HUES48 (cell line): ENCODE data around the gene LCN1.

Experiments
- H3K27ac ChIP-seq: one replicate; pipeline ENCODE4 v1.7.0; 2013; ENCODE audit warnings: low read depth, low read length, inconsistent platforms
- H3K27me3 ChIP-seq: 2 replicates; pipeline ENCODE4 v1.6.1; 2013; ENCODE audit warnings: mild to moderate bottlenecking, low read length; ENCODE audit not compliant: control insufficient read depth, insufficient read depth
- H3K36me3 ChIP-seq: 2 replicates; pipeline ENCODE4 v1.6.1; 2013; ENCODE audit warnings: low read length; ENCODE audit not compliant: control insufficient read depth, insufficient read depth
- H3K4me1 ChIP-seq: 2 replicates; pipeline ENCODE4 v1.6.1; 2013; ENCODE audit warnings: mild to moderate bottlenecking, low read length; ENCODE audit not compliant: control insufficient read depth, insufficient read depth
- H3K4me3 ChIP-seq: 2 replicates; pipeline ENCODE4 v1.5.1; 2013; ENCODE audit warnings: mild to moderate bottlenecking, low read depth, low read length
- H3K9ac ChIP-seq: 2 replicates; pipeline ENCODE4 v1.6.1; 2013; ENCODE audit warnings: mild to moderate bottlenecking, low read depth, low read length, moderate library complexity
- H3K9me3 ChIP-seq: 2 replicates; pipeline ENCODE4 v1.6.1; 2013; ENCODE audit warnings: low read length; ENCODE audit not compliant: control insufficient read depth, insufficient read depth

Gene LCN1

GRCh38 chr9:135519179-135519971 lies 1.9 kb upstream of the LCN1 start:
- H3K4me1 ChIP-seq = no peaks in the 10 kb centered on the region
- no peak overlapping the region for H3K4me3 ChIP-seq
- H3K27me3 ChIP-seq = no peaks in the 10 kb centered on the region
- H3K27ac ChIP-seq = no peak overlapping the region
- H3K9me3 ChIP-seq = no peaks in the 10 kb centered on the region
- H3K36me3 ChIP-seq = no peaks in the 10 kb centered on the region
- no peak overlapping the region for H3K9ac ChIP-seq

- H3K4me1 ChIP-seq = peaks cover under 1% of the 10 kb centered on the region; the same call in 1 of the 2 replicates
- H3K36me3 ChIP-seq = no peaks in the 10 kb centered on the region
- H3K4me3 ChIP-seq = no peak overlapping the region
- no peak overlapping the region for H3K27ac ChIP-seq
- H3K9me3 ChIP-seq = no peaks in the 10 kb centered on the region
- no peaks in the 10 kb centered on the region for H3K27me3 ChIP-seq
- H3K9ac ChIP-seq = no peak overlapping the region
Observed at GRCh38 chr9:135521608-135522095, 412 bp downstream of the LCN1 start.

GRCh38 chr9:135522137-135522877 lies 1.1 kb downstream of the LCN1 start:
- Histone ChIP-seq H3K36me3 (no peaks in the 10 kb centered on the region), H3K4me3 (no peak overlapping the region), H3K27ac (no peak overlapping the region), H3K9me3 (no peaks in the 10 kb centered on the region), H3K27me3 (no peaks in the 10 kb centered on the region), H3K4me1 (peaks cover 5% of the 10 kb centered on the region; the same call in 1 of the 2 replicates), H3K9ac (no peak overlapping the region)

DNA sequence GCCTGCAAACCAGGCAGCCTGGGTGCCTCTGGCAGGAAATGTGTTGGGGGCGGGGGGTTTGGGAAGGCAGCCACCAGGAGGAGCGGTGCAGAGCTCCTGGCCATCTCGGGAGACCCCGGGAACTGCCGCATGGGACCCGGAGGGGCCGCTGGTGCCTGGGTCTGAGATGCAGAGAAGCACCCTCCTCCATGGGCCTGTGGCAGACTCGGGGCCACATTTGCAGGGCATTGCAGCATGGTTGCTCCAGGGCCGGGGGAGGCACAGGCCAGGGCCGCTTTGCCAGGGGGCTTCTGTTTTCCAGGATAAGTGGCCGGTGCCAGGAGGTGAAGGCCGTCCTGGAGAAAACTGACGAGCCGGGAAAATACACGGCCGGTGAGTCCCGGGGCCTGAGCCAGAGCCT lies 1.7 kb downstream of the LCN1 start:
- H3K27me3 ChIP-seq = no peaks in the 10 kb centered on the region
- no peak overlapping the region for H3K4me3 ChIP-seq
- H3K9ac ChIP-seq = no peak overlapping the region
- no peak overlapping the region for H3K27ac ChIP-seq
- H3K36me3 ChIP-seq = no peaks in the 10 kb centered on the region
- H3K4me1 ChIP-seq = peaks cover 5% of the 10 kb centered on the region; the same call in 1 of the 2 replicates
- no peaks in the 10 kb centered on the region for H3K9me3 ChIP-seq

DNA sequence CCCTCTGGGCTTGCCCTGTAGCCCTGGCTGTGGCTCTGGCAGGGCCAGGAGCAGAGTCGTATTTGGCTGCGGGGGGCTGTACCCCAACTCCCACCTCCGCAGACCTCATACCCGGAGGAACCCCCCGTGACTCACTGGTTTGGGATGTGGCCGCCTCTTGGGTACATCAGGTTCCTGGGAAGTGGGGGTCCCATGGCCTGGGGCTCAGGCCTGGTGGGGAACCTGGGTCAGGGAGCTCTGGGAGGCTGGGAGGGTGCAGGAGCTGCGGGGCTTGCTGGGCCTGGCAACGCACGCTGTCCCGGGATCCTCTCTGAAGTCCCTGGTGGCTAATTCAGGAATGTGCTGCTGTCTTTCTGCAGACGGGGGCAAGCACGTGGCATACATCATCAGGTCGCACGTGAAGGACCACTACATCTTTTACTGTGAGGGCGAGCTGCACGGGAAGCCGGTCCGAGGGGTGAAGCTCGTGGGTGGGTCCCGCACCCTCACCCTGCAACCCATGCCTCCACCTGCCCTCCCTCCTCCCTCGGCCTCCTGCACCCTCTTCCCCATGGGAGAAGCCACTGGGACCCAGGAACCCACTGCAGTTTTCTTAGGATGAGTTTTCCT lies 2.4 kb downstream of the LCN1 start:
- H3K27ac ChIP-seq = no peak overlapping the region
- H3K27me3 ChIP-seq = no peaks in the 10 kb centered on the region
- no peaks in the 10 kb centered on the region for H3K36me3 ChIP-seq
- no peak overlapping the region for H3K4me3 ChIP-seq
- H3K9me3 ChIP-seq = no peaks in the 10 kb centered on the region
- H3K4me1 ChIP-seq = peaks cover 5% of the 10 kb centered on the region; the same call in 1 of the 2 replicates
- H3K9ac ChIP-seq = no peak overlapping the region

GRCh38 chr9:135524130-135524861 lies 3.1 kb downstream of the LCN1 start:
- Histone ChIP-seq H3K27me3 (no peaks in the 10 kb centered on the region), H3K4me1 (peaks cover 5% of the 10 kb centered on the region; the same call in 1 of the 2 replicates), H3K27ac (no peak overlapping the region), H3K4me3 (no peak overlapping the region), H3K36me3 (no peaks in the 10 kb centered on the region), H3K9me3 (no peaks in the 10 kb centered on the region), H3K9ac (no peak overlapping the region)

- Histone ChIP-seq H3K4me3 (no peak overlapping the region), H3K36me3 (no peaks in the 10 kb centered on the region), H3K4me1 (peaks cover 5% of the 10 kb centered on the region; the same call in 1 of the 2 replicates), H3K9me3 (no peaks in the 10 kb centered on the region), H3K9ac (no peak overlapping the region), H3K27me3 (no peaks in the 10 kb centered on the region), H3K27ac (no peak overlapping the region)
Observed at GRCh38 chr9:135525241-135526088, 4.2 kb downstream of the LCN1 start.

GRCh38 chr9:135526089-135526729 lies 5.0 kb downstream of the LCN1 start:
- Histone ChIP-seq H3K4me3 (no peak overlapping the region), H3K9me3 (no peaks in the 10 kb centered on the region), H3K27ac (no peak overlapping the region), H3K4me1 (peaks cover 5% of the 10 kb centered on the region; the same call in 1 of the 2 replicates), H3K27me3 (no peaks in the 10 kb centered on the region), H3K9ac (no peak overlapping the region), H3K36me3 (no peaks in the 10 kb centered on the region)

- Histone ChIP-seq H3K27ac (no peak overlapping the region), H3K9me3 (no peaks in the 10 kb centered on the region), H3K9ac (no peak overlapping the region), H3K27me3 (no peaks in the 10 kb centered on the region), H3K36me3 (no peaks in the 10 kb centered on the region), H3K4me1 (peaks cover 5% of the 10 kb centered on the region; the same call in 1 of the 2 replicates), H3K4me3 (no peak overlapping the region)
Observed at GRCh38 chr9:135526730-135527571, 5.7 kb downstream of the LCN1 start.
